Liver (tissue), 9 donors: ENCODE results near the gene PKMYT1. TPM values are rescaled to one million over a fixed set of nuclear protein-coding genes. Genes with fewer than 3 reads are reported as not detected.

Experiments used
- DNase-seq: peaks from one replicate; pipeline ENCODE4 v3.0.0-alpha.2; 2017; ENCODE audit warnings: low spot score
- H3K27ac ChIP-seq, 2 donors: one replicate each; pipeline ENCODE4 v1.7.0; 2013; ENCODE audit warnings: inconsistent platforms in 2 of 2, low read length in 2 of 2, control low read depth in 1 of 2, low read depth in 1 of 2, mild to moderate bottlenecking in 1 of 2
- H3K27me3 ChIP-seq, 4 donors: one replicate each; pipeline versions ENCODE4 v1.6.1 to v1.7.0; 2013; ENCODE audit warnings: low read length in 3 of 4, inconsistent platforms in 1 of 4, mild to moderate bottlenecking in 1 of 4, moderate library complexity in 1 of 4; ENCODE audit not compliant: control insufficient read depth in 4 of 4, insufficient read depth in 4 of 4
- H3K36me3 ChIP-seq, 4 donors: one replicate each; pipeline versions ENCODE4 v1.6.1 to v1.7.0; 2013; ENCODE audit warnings: low read length in 3 of 4, mild to moderate bottlenecking in 3 of 4, low read depth in 1 of 4, moderate library complexity in 1 of 4; ENCODE audit not compliant: control insufficient read depth in 4 of 4, insufficient read depth in 3 of 4
- H3K4me1 ChIP-seq, 4 donors: one replicate each; pipeline versions ENCODE4 v1.6.1 to v1.7.0; 2013; ENCODE audit warnings: low read length in 3 of 4, mild to moderate bottlenecking in 3 of 4, moderate library complexity in 1 of 4; ENCODE audit not compliant: control insufficient read depth in 4 of 4, insufficient read depth in 4 of 4
- H3K4me3 ChIP-seq, 3 donors: one replicate each; pipeline versions ENCODE4 v1.6.1 to v1.7.0; 2013; ENCODE audit warnings: low read length in 3 of 3, control low read depth in 1 of 3, low read depth in 1 of 3, mild to moderate bottlenecking in 1 of 3
- H3K9ac ChIP-seq, 2 donors: one replicate each; pipeline ENCODE4 v1.7.0; 2013; ENCODE audit warnings: low read length in 2 of 2, mild to moderate bottlenecking in 2 of 2, moderate library complexity in 2 of 2, control low read depth in 1 of 2, low read depth in 1 of 2
- H3K9me3 ChIP-seq, 4 donors: one replicate each; pipeline versions ENCODE4 v1.6.1 to v1.7.0; 2013; ENCODE audit warnings: low read length in 3 of 4; ENCODE audit not compliant: control insufficient read depth in 4 of 4
- ATF3 ChIP-seq: IDR thresholded peaks from 2 replicates; pipeline ENCODE4 v1.6.1; 2016; ENCODE audit warnings: antibody characterized with exemption
- CTCF ChIP-seq: fragments of 150-350 bp; IDR thresholded peaks from 2 replicates; pipeline ENCODE4 v1.5.1; 2017; ENCODE audit warnings: improper control_type of control experiment, low read depth, low read length; ENCODE audit not compliant: missing input control
- EGR1 ChIP-seq, 2 donors: IDR thresholded peaks; 2 replicates each; pipeline ENCODE4 v1.6.1; 2016 to 2018; ENCODE audit warnings: antibody characterized with exemption in 2 of 2, low read depth in 2 of 2
- FOXA1 ChIP-seq: IDR thresholded peaks from 2 replicates; pipeline ENCODE4 v1.6.1; 2016; ENCODE audit warnings: antibody characterized with exemption
- FOXA2 ChIP-seq: IDR thresholded peaks from 2 replicates; pipeline ENCODE4 v1.6.1; 2016; ENCODE audit warnings: antibody characterized with exemption
- HNF4A ChIP-seq, 2 donors: conservative IDR thresholded peaks; 2 replicates each; pipeline ENCODE4 v1.6.1; 2016; ENCODE audit warnings: antibody characterized with exemption in 2 of 2, mild to moderate bottlenecking in 2 of 2
- HNF4G ChIP-seq: IDR thresholded peaks from 2 replicates; pipeline ENCODE4 v1.6.1; 2016; ENCODE audit warnings: antibody characterized with exemption
- JUND ChIP-seq, 2 donors: IDR thresholded peaks; 2 replicates each; pipeline ENCODE4 v1.6.1; 2016; ENCODE audit warnings: antibody characterized with exemption in 2 of 2
- NR2F2 ChIP-seq: IDR thresholded peaks from 2 replicates; pipeline ENCODE4 v1.6.1; 2016; ENCODE audit warnings: antibody characterized with exemption
- REST ChIP-seq: IDR thresholded peaks from 2 replicates; pipeline ENCODE4 v1.6.1; 2016; ENCODE audit warnings: antibody characterized with exemption, mild to moderate bottlenecking
- RXRA ChIP-seq, 2 donors: IDR thresholded peaks; 2 replicates each; pipeline ENCODE4 v1.6.1; 2017 to 2018; ENCODE audit warnings: antibody characterized with exemption in 2 of 2, mild to moderate bottlenecking in 1 of 2
- SP1 ChIP-seq: IDR thresholded peaks from 2 replicates; pipeline ENCODE4 v1.6.1; 2018; ENCODE audit warnings: antibody characterized with exemption, mild to moderate bottlenecking
- WGBS: extraction: QIAGEN DNeasy Blood & Tissue Kit; methylation state at CpG from one replicate; pipeline ENCODE4 v1.1.7; 2013; 5-methylcytosine and 5-hydroxymethylcytosine counted together
- polyA plus RNA-seq, 2 donors: library from polyadenylated mRNA; stranded (reverse) in 1 of 2; unstranded in 1 of 2; fragments of 200-250 nt in 1 of 2; fragments of >200 nt in 1 of 2; fragmentation: Nextera tagmentation in 1 of 2; extraction: Ambion mirVana in 1 of 2; gene quantifications; one replicate each; pipeline versions ENCODE4 v1.2.1 to v1.2.3, GENCODE V29; 2013 to 2015
- total RNA-seq, 2 donors: library from RNA; depleted of rRNA; stranded (reverse); fragments of >200 nt; gene quantifications; one replicate each; pipeline ENCODE4 v1.2.3, GENCODE V29; 2014
- TF ChIP-seq, protein P1 (sequence below): IDR thresholded peaks from 2 replicates; pipeline ENCODE4 v1.6.1; 2016; ENCODE audit warnings: antibody characterized with exemption
- TF ChIP-seq, protein P2 (sequence below): IDR thresholded peaks from 2 replicates; pipeline ENCODE4 v1.6.1; 2016; ENCODE audit warnings: antibody characterized with exemption
- donor health status: healthy.
- donor health status: healthy.
- donor health status: healthy.
- donor health status: healthy.
- donor health status: healthy.

PKMYT1 gene
- total and polyA plus RNA-seq, 4 donors = 0.50 to 15.8 (median 2.6) TPM

DNA sequence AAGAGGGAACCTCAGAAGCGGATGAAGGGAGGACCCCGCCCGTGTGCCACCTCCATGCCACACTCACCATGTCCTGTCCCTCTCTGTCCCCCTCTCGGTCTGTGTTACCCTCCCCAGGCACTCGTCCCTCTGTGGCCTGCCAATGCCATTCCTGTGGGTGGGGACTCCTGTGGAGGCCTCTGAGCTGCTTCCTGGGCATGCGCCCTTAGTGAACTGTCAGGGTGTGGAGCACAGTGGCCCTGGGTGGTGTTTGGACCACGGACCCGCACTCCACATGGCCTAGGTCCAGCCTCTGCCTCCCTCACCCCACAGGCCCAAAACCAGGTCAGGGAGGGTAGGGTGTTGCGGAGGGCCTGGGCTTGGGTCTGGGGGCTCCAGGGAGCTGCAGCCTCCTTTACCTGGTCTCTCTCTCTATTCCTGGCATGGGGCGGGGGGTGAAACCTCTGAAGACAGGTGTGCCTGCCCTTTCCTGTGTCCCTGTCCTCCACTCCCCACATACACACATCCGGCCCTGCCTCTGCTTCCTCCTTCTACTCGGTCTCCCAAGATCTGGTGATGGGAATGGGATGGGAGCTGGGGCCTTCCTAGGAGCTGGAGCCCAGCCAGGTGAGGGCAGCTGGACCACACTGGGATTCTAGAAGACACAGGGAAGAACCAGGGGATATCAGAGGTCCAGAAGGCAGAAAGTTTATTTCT lies 11.5 kb upstream of the PKMYT1 start:
- Histone ChIP-seq H3K4me3 (no peak overlapping the region), H3K4me1 (no peaks in the 10 kb centered on the region), H3K27me3 (no peaks in the 10 kb centered on the region), H3K9me3 (no peaks in the 10 kb centered on the region), H3K27ac (no peak overlapping the region), H3K36me3 (no peaks in the 10 kb centered on the region), H3K9ac (no peak overlapping the region)
- TF ChIP-seq ATF3 (no peak), RXRA (IDR thresholded peaks at IDR 0.05) (no peak), REST (no peak), HNF4A (conservative IDR thresholded peaks at IDR 0.05) (no peak), HNF4G (no peak), FOXA2 (no peak), EGR1 (IDR thresholded peaks at IDR 0.05; ENCODE audit: low read depth in 2 of 2) (no peak), SP1 (no peak), NR2F2 (no peak), FOXA1 (no peak), JUND (IDR thresholded peaks at IDR 0.05) (no peak), CTCF (no peak)
- TF ChIP-seq, protein P1, sequence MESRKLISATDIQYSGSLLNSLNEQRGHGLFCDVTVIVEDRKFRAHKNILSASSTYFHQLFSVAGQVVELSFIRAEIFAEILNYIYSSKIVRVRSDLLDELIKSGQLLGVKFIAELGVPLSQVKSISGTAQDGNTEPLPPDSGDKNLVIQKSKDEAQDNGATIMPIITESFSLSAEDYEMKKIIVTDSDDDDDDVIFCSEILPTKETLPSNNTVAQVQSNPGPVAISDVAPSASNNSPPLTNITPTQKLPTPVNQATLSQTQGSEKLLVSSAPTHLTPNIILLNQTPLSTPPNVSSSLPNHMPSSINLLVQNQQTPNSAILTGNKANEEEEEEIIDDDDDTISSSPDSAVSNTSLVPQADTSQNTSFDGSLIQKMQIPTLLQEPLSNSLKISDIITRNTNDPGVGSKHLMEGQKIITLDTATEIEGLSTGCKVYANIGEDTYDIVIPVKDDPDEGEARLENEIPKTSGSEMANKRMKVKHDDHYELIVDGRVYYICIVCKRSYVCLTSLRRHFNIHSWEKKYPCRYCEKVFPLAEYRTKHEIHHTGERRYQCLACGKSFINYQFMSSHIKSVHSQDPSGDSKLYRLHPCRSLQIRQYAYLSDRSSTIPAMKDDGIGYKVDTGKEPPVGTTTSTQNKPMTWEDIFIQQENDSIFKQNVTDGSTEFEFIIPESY = no peak
- TF ChIP-seq, protein P2, sequence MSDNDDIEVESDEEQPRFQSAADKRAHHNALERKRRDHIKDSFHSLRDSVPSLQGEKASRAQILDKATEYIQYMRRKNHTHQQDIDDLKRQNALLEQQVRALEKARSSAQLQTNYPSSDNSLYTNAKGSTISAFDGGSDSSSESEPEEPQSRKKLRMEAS = no peak
- WGBS = 88% methylated on average over 12 of the region's 12 CpGs
- DNase-seq = no peak

DNA sequence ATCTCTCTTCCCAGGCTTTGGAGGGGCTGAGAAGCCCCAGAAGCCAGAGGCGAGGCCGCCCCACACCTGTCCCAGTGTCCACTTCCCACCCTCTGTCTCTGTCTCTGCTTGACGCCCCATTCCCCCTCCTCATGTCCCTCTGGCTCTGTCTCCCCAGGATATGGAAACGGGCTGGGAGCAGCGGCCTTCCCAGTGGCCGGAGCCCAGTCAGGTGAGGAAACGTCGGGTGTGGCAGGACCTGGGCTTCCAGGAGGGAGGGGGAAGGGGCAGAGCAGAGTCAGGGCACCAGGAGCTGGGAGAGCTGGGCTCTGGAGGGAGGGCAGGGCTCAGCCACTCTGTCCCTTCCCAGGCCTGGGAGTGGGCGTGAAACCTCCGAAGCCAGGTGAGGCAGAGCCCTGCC lies 10.6 kb upstream of the PKMYT1 start:
- H3K36me3 ChIP-seq = no peaks in the 10 kb centered on the region
- WGBS = 81% methylated on average over 10 of the region's 10 CpGs
- H3K27me3 ChIP-seq = no peaks in the 10 kb centered on the region
- H3K4me1 ChIP-seq = peaks cover 0 to 6% (median 1%) of the 10 kb centered on the region in 4 donors
- H3K9ac ChIP-seq = no peak overlapping the region
- TF ChIP-seq HNF4A (conservative IDR thresholded peaks at IDR 0.05) = no peak
- no peak for TF ChIP-seq RXRA (IDR thresholded peaks at IDR 0.05)
- TF ChIP-seq, protein P2 = no peak
- TF ChIP-seq FOXA1 = no peak
- no peak for TF ChIP-seq EGR1 (IDR thresholded peaks at IDR 0.05; ENCODE audit: low read depth in 2 of 2)
- TF ChIP-seq ATF3 = no peak
- no peak for DNase-seq
- H3K9me3 ChIP-seq = no peaks in the 10 kb centered on the region
- no peak overlapping the region for H3K4me3 ChIP-seq
- no peak overlapping the region for H3K27ac ChIP-seq
